Neural cell (in vitro differentiated cells): ENCODE measurements around the gene ASB4. TPM values are rescaled to one million over a fixed set of nuclear protein-coding genes. Genes with fewer than 3 reads are reported as not detected.
A peak's percentile ranks its signal among the peaks of the same experiment; 100 is the strongest.

ENCODE experiments used
- H2AFZ ChIP-seq: fragments of 200-600, 300-800 bp; sonication (generic), shearing (Covaris generic); 2 replicates; pipeline ENCODE4 v1.6.0; 2014; ENCODE audit warnings: low read depth, mild to moderate bottlenecking, antibody characterized with exemption, low read length, moderate library complexity
- H3F3A ChIP-seq: fragments of 200-600 bp; shearing (Covaris generic); 2 replicates; pipeline ENCODE4 v1.6.1; 2016; ENCODE audit warnings: mild to moderate bottlenecking, moderate library complexity, mixed read lengths, antibody characterized with exemption, low read length; ENCODE audit not compliant: insufficient read depth, poor library complexity, severe bottlenecking
- H3K27ac ChIP-seq: fragments of 200-600, 300-800 bp; sonication (generic), shearing (Covaris generic); 2 replicates; pipeline ENCODE4 v1.5.1; 2014; ENCODE audit warnings: mild to moderate bottlenecking, low read length, moderate library complexity
- H3K27me3 ChIP-seq: fragments of 300-800, 200-600 bp; sonication (generic), shearing (Covaris generic); 2 replicates; pipeline ENCODE4 v1.6.0; 2014; ENCODE audit warnings: mild to moderate bottlenecking, low read depth, low read length, moderate library complexity; ENCODE audit not compliant: insufficient read depth
- H3K36me3 ChIP-seq: fragments of 300-800, 200-600 bp; sonication (generic), shearing (Covaris generic); 2 replicates; pipeline ENCODE4 v1.5.1; 2014; ENCODE audit warnings: mild to moderate bottlenecking, antibody characterized with exemption, low read length, moderate library complexity; ENCODE audit not compliant: insufficient read depth
- H3K4me2 ChIP-seq: fragments of 300-800, 200-600 bp; sonication (generic), shearing (Covaris generic); 2 replicates; pipeline ENCODE4 v1.6.0; 2014; ENCODE audit warnings: mild to moderate bottlenecking, low read length
- H3K4me3 ChIP-seq: fragments of 300-800, 200-600 bp; sonication (generic), shearing (Covaris generic); 2 replicates; pipeline ENCODE4 v1.5.1; 2014; ENCODE audit warnings: mild to moderate bottlenecking, low read length, moderate library complexity
- H3K79me2 ChIP-seq: fragments of 200-600 bp; shearing (Covaris generic); replicated peaks from 2 replicates; pipeline ENCODE4 v1.6.0; 2014; ENCODE audit warnings: mild to moderate bottlenecking, low read length, moderate library complexity; ENCODE audit not compliant: insufficient read depth
- H3K9ac ChIP-seq: fragments of 300-800, 200-600 bp; sonication (generic), shearing (Covaris generic); 2 replicates; pipeline ENCODE4 v1.6.1; 2016; ENCODE audit warnings: mild to moderate bottlenecking, low read length, mixed read lengths
- H3K9me2 ChIP-seq: fragments of 200-600 bp; shearing (Covaris generic); 2 replicates; pipeline ENCODE4 v1.6.1; 2016; ENCODE audit warnings: mild to moderate bottlenecking, low read length, mixed read lengths; ENCODE audit not compliant: insufficient read depth
- H3K9me3 ChIP-seq: fragments of 200-600, 300-800 bp; sonication (generic), shearing (Covaris generic); 2 replicates; pipeline ENCODE4 v1.6.1; 2016; ENCODE audit warnings: mild to moderate bottlenecking, mixed run types, low read length, moderate library complexity, mixed read lengths
- H4K20me1 ChIP-seq: fragments of 200-600 bp; shearing (Covaris generic); 2 replicates; pipeline ENCODE4 v1.6.1; 2016; ENCODE audit warnings: mild to moderate bottlenecking, mixed run types; ENCODE audit not compliant: insufficient read depth
- CTCF ChIP-seq: fragments of 450-650 bp; IDR thresholded peaks from 2 replicates; pipeline ENCODE4 v1.5.1; 2014; ENCODE audit warnings: antibody characterized with exemption, mild to moderate bottlenecking, moderate library complexity; ENCODE audit not compliant: poor library complexity, severe bottlenecking
- EP300 ChIP-seq: fragments of 450-650 bp; conservative IDR thresholded peaks from 2 replicates; pipeline ENCODE4 v1.6.1; 2014; ENCODE audit warnings: antibody characterized with exemption, mild to moderate bottlenecking, moderate library complexity; ENCODE audit not compliant: poor library complexity, severe bottlenecking
- MXI1 ChIP-seq: fragments of 450-650 bp; conservative IDR thresholded peaks from 2 replicates; pipeline ENCODE4 v1.6.1; 2014; ENCODE audit warnings: antibody characterized with exemption, mild to moderate bottlenecking; ENCODE audit not compliant: poor library complexity, severe bottlenecking
- POLR2AphosphoS5 ChIP-seq: IDR thresholded peaks from 2 replicates; pipeline ENCODE4 v1.6.1; 2012
- RAD21 ChIP-seq: fragments of 450-650 bp; conservative IDR thresholded peaks from 2 replicates; pipeline ENCODE4 v1.6.1; 2014; ENCODE audit warnings: antibody characterized with exemption, mild to moderate bottlenecking, moderate library complexity
- REST ChIP-seq: IDR thresholded peaks from 2 replicates; pipeline ENCODE4 v1.6.1; 2012; ENCODE audit warnings: borderline replicate concordance
- SMC3 ChIP-seq: fragments of 450-650 bp; conservative IDR thresholded peaks from 2 replicates; pipeline ENCODE4 v1.6.1; 2014; ENCODE audit warnings: antibody characterized with exemption, mild to moderate bottlenecking, moderate library complexity; ENCODE audit not compliant: poor library complexity
- TAF1 ChIP-seq: IDR thresholded peaks from 2 replicates; pipeline ENCODE4 v1.6.1; 2012; ENCODE audit warnings: low read depth
- polyA plus RNA-seq: library from polyadenylated mRNA; depleted of rRNA; stranded (reverse); fragments of >200 nt; gene quantifications from 2 replicates; pipeline ENCODE4 v1.2.3, GENCODE V29; 2014

The ASB4 gene
- polyA plus RNA-seq, 1 donor from 2014 or later, result 0.11 TPM

GRCh38 chr7:95578299-95578855 is 92.6 kb downstream of the ASB4 start:
- H3K4me2 ChIP-seq, result no peak overlapping the region
- H3K9me3 ChIP-seq, result no peaks in the 10 kb centered on the region
- no peaks in the 10 kb centered on the region for H3F3A ChIP-seq
- no peaks in the 10 kb centered on the region for H3K27me3 ChIP-seq
- H3K9ac ChIP-seq, result no peak overlapping the region
- TF ChIP-seq POLR2AphosphoS5, result peak; percentile 19
- no peak for TF ChIP-seq RAD21
- no peak for TF ChIP-seq SMC3
- no peaks in the 10 kb centered on the region for H3K79me2 ChIP-seq
- no peaks in the 10 kb centered on the region for H3K36me3 ChIP-seq
- H4K20me1 ChIP-seq, result no peaks in the 10 kb centered on the region
- no peak overlapping the region for H2AFZ ChIP-seq
- no peak overlapping the region for H3K4me3 ChIP-seq
- H3K27ac ChIP-seq, result no peak overlapping the region
- H3K9me2 ChIP-seq, result no peaks in the 10 kb centered on the region

GRCh38 chr7:95579318-95579717 is 93.6 kb downstream of the ASB4 start:
- H3K9me2 ChIP-seq, result no peaks in the 10 kb centered on the region
- no peaks in the 10 kb centered on the region for H3K36me3 ChIP-seq
- H3K4me2 ChIP-seq, result no peak overlapping the region
- H3K79me2 ChIP-seq, result no peaks in the 10 kb centered on the region
- no peak overlapping the region for H3K9ac ChIP-seq
- H3K27ac ChIP-seq, result no peak overlapping the region
- no peak overlapping the region for H3K4me3 ChIP-seq
- no peak overlapping the region for H2AFZ ChIP-seq
- no peaks in the 10 kb centered on the region for H3F3A ChIP-seq
- TF ChIP-seq SMC3, result no peak
- TF ChIP-seq EP300, result no peak
- no peak for TF ChIP-seq REST
- TF ChIP-seq MXI1, result no peak
- TF ChIP-seq TAF1, result no peak
- TF ChIP-seq CTCF, result no peak
- no peak for TF ChIP-seq POLR2AphosphoS5
- no peaks in the 10 kb centered on the region for H3K27me3 ChIP-seq
- H3K9me3 ChIP-seq, result no peaks in the 10 kb centered on the region
- no peaks in the 10 kb centered on the region for H4K20me1 ChIP-seq

- Histone ChIP-seq H3K27me3 (no peaks in the 10 kb centered on the region), H3K9me3 (no peaks in the 10 kb centered on the region), H3K4me2 (no peak overlapping the region), H3K4me3 (no peak overlapping the region), H2AFZ (no peak overlapping the region), H3K79me2 (no peaks in the 10 kb centered on the region), H3K27ac (no peak overlapping the region), H4K20me1 (no peaks in the 10 kb centered on the region), H3K9me2 (no peaks in the 10 kb centered on the region), H3K9ac (no peak overlapping the region), H3K36me3 (no peaks in the 10 kb centered on the region), H3F3A (no peaks in the 10 kb centered on the region)
- TF ChIP-seq EP300 (peak; percentile 76), POLR2AphosphoS5 (peak; percentile 54), CTCF (no peak)
Observed at GRCh38 chr7:95581467-95581866, 95.7 kb downstream of the ASB4 start.
